SK-MEL-5 (cell line): ENCODE measurements around the gene RPL12. TPM values are rescaled to one million over a fixed set of nuclear protein-coding genes. Genes with fewer than 3 reads are reported as not detected.

Experiments used
- DNase-seq: peaks from one replicate; pipeline ENCODE4 v3.0.0-alpha.2; 2016; ENCODE audit warnings: low read depth, low spot score
- in situ Hi-C: cut with HindIII; loops from 2 replicates; pipeline ENCODE4 v1.10.0; 2016; ENCODE audit warnings: low sequenced_read_pairs, high pct_unique_total_duplicates, low pct_unique_long_range_greater_than_20kb
- total RNA-seq: library from RNA; depleted of rRNA; stranded (reverse); fragments of >200 nt; shearing (Covaris generic); gene quantifications from 2 replicates; pipeline ENCODE4 v1.2.3, GENCODE V29; 2014

RPL12 gene
- total RNA-seq, 1 experiment from 2014 or later: 2,311 TPM

DNA sequence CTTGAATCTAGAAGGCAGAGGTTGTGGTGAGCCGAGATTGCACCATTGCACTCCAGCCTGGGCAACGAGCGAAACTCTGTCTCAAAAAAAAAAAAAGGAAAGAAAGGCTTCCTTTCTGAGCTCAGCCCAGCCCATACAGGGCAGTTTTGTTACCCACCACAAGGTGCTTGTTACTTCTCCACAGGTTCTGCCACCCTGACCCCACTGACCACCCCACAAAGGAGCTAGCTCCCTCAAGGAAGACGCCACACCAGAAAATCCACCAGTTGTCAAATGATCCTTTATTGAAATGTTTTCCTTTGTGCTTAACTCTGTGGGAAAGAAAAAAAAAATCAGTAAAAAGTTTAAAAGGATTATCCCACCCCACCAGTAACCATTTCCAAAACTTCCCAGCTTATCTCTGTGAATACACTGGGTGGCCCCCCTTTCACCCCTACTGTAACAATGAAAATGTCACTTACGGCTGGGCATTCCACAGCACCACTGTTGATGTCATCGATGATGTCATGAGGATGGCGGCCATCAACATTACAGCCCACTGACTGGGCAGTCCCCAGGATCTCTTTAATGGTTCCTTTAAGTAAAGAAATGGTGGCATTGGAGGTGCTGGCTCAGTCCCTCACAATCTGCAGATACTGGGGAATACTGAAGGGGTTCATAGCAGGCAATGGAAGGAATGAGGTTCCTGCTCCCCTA lies 3.6 kb downstream of the RPL12 start:
- in situ Hi-C loops: no loop called here
- DNase-seq: peak; percentile 17

DNA sequence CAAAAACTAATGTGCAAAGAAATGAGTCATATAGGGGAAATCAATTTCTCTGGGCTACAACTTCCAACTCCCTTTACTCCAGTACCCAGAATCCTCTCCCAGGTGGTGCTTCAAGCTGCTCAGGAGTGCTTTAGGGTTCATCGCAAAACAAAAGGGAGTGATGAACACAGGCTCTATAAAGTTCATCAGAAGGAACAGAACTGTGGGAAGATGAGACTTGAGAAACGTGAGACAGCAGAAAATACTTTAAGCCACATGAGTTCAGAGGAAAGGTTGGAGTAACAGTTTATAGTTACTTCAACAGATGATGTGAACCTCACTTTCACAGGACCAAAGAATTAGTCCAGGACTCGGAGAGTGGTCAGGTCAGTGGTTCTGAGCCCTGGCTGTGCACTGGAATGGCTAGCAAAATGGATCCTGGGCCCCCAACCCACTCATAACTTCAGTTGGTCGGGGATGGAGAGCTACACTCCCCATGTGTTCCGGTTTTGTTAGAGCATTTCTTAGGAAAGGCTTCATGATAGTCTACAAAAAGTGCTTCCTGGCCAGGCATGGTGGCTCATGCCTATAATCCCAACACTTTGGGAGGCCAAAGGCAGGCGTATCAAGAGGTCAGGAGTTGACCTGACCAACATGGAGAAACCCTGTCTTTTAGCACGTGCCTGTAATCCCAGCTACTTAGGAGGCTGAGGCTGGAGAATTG lies 4.3 kb downstream of the RPL12 start:
- in situ Hi-C loops: no loop called here
- peak; percentile 13 for DNase-seq

DNA sequence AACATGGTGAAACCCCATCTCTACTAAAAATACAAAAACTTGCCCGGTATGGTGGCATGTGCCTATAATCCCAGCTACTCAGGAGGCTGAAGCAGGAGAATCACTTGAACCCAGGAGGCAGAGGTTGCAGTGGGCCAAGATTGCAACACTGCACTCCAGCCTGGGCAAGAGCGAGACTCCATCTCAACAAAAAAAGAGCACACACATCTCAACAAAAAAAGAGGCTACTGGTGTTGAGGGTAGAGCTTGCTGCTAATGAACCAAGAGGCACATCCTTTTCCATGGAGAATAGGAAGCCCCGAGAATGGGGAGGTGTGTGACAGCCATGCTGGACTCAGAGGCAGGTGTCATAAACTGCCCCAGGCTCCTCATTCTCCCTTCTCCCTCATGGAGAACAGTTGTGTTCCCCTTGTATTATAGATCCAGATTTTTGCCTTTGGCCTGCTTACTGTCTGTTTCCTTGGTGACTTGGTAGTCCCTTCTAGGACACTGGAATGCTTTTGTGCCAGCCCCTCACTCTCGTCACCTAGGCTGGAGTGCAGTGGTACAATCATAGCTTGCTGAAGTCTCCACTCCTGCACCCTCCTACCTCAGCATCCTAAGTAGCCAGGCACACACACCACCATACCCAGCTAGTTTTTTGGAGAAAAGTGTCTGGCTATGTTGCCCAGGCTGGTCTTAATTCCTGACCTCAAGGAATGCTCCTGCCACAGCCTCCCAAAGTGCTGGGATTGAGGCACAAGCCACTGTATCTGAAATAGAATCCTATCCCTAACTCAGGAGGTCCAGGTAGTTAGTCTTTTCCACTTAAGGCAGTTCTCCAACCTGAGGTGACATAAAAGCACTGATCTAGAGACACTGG lies 5.1 kb downstream of the RPL12 start:
- DNase-seq: peak; percentile 54

DNA sequence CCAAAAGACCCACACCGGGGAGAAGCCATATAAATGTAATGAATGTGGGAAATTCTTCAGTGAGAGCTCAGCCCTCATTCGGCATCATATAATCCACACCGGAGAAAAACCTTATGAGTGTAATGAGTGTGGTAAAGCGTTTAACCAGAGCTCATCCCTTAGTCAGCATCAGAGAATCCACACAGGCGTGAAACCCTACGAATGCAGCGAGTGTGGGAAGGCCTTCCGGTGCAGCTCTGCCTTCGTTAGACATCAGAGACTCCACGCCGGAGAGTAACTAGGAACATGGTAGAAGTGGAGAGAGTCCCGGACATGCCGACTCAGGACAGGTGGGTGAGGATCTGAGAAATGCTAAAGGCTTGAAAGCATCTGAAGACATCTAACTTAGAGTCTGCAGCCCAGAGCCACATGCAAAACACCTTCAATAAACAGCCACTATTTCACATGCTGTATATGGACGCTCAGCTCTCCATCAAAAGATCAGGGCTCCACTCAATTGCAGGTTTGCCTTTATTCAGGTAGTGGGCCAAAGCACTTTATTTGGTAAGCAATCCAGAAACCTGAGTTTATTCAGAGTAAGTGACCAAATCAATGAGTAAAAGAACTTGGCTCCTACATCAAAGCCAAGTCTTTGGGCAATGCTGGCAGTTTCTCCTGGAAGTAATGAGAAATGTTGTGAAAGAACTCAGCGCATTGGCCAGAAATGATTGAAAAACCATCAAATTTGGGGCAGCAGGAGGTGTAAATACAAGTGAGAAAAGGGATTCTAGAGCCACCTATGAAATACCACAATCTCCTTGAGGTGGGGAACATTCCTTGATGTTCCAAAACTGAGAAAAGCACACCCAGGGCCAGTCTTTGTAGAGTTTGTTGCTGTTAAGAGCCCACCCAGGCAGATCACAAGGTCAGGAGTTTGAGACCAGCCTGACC lies 6.0 kb downstream of the RPL12 start:
- in situ Hi-C loops: no loop called here
- DNase-seq: peak; percentile 28

More for the DNA sequence above, 5.1 kb downstream of the RPL12 start:
- in situ Hi-C loops: no loop called here

DNA sequence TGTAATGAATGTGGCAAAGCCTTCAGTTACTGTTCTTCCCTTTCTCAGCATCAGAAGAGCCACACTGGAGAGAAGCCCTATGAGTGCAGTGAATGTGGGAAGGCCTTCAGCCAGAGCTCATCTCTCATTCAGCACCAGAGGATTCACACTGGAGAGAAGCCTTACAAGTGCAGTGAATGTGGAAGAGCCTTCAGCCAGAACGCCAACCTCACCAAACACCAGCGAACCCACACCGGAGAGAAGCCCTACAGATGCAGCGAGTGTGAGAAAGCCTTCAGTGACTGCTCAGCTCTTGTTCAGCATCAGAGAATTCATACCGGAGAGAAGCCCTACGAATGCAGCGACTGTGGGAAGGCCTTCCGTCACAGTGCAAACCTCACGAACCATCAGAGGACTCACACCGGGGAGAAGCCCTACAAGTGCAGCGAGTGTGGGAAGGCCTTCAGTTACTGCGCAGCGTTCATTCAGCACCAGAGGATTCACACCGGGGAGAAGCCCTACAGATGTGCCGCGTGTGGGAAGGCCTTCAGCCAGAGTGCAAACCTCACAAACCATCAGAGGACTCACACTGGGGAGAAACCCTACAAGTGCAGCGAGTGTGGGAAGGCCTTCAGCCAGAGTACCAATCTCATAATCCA lies 6.8 kb downstream of the RPL12 start:
- in situ Hi-C loops: no loop called here
- DNase-seq: no peak

DNA sequence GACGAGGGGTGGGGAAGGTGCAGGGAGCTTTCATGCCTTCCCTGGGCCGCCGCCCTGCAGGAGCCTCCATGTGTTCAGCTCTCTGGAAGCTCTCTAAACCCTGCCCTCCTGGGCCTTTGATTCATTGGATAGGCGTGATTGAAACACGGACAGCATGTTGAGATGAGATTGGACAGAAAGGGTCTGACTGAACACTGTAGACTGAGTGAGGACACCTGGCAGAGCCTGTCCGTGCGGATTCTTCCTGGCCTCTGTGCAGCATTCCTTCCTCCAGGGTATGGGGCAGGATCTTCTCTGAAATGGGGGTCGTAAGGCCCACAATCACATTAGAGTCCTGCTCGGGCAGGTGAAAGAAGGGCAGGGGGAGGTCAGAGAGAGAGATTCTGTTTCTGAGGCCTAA lies 12.8 kb downstream of the RPL12 start:
- DNase-seq: no peak

DNA sequence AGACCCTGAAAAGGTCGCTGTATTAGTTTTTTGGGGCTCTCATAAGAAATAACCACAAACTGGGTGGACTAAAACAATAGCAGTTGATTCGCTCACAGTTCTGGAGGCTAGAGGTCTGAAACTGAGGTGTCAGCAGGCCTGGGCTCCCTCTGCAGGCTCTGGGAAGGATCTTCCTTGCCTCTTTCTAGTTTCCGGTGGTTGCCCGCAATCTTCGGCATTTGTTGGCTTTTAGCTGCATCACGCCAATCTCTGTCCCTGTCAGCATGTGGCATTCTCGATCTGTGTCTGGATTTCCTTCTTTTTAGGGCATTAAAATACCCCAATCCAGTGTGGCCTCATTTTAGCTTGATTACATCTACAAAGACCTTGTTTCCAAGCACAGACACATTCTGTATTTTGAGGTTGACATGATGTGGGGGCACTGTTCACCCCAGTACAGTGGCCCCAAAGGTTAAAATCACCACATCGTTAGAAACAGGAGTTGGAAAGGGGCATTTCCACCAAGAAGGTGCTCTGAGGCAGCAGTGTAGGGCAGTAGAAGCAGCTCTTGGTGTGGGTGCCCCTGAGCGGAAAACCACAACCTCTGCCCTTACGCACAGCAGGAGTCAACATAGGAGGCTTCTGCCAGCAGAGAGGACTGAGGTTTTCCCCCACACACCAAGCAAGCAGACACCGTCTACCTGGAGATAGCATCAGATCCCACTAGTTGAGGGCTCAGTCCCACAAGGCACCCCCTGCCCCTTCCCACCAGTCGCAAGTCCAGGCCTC lies 13.5 kb downstream of the RPL12 start:
- in situ Hi-C loops: no loop called here
- peak; percentile 14 for DNase-seq

More for the DNA sequence above, 12.8 kb downstream of the RPL12 start:
- in situ Hi-C loops: no loop called here

DNA sequence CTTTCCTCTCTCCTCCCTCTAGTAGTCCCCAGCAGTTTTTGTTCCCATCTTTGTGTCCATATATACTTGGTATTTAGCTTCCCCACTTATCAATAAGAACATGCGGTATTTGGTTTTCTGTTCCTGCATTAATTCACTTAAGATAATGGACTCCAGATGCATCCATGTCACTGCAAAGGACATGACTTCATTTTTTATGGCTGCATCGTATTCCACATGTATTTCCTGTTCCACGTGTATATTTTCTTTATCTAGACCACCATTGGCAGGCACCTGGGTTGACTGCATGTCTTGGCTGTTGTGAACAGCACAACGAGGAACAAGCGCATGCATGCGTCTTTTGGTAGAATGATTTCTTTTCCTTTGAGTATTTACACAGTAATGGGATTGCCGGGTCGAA lies 20.8 kb downstream of the RPL12 start:
- DNase-seq: no peak
- in situ Hi-C loops: no loop called here

DNA sequence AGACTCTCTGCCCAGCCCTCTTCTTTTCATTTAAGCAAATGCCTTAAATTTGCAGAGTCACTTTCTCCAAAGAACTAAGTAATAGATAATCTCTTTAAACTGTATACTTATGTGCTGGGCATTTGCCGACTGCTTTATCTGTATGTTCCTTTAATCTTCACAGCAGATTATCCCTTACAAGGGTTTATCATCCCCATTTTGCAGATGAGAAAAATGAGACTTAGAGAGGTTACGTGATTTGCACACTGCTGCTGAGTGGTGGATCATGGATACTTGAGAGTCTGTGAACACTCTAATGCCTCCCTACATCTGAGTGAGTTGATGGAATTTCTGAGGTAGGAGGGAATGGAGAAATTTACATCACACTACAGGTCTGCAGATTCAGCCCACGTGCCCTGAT lies 22.9 kb downstream of the RPL12 start:
- DNase-seq: no peak
- in situ Hi-C loops: no loop called here

DNA sequence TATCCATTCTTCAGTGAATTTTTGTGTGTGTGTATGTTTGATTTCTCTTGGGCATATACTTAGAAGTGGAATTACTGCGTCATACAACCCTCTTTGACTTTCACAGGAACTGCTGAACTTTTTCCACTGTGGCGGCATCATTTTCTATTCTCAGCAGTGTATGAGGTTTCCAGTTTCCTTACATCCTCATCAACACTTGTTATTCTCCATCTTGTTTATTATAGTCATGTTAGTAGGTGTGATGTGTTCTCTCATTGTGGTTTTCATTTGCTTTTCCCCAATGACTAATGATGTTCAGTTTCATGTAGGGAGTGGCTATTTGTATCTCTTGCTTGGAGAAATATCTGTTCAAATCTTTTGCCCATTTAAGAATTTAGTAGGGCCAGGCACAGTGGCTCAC lies 24.4 kb downstream of the RPL12 start:
- in situ Hi-C loops: no loop called here
- no peak for DNase-seq

DNA sequence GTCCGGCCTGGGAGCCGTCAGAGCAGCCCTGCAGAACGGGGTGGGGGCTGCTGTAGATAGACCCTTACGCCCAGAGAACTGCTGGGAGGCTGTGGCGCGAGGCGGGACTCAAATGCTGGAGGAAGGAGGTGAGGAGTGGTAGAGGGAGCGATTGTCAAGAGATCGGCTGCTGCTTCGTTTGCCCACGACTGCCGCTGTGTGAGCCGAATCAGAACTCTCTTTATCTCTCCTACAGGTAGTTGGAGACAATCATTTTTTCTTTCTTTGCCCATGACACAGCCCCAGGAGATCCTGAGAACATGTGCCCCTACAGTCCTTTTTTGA lies 26.6 kb downstream of the RPL12 start:
- peak; percentile 37 for DNase-seq
- in situ Hi-C loops: no loop called here

DNA sequence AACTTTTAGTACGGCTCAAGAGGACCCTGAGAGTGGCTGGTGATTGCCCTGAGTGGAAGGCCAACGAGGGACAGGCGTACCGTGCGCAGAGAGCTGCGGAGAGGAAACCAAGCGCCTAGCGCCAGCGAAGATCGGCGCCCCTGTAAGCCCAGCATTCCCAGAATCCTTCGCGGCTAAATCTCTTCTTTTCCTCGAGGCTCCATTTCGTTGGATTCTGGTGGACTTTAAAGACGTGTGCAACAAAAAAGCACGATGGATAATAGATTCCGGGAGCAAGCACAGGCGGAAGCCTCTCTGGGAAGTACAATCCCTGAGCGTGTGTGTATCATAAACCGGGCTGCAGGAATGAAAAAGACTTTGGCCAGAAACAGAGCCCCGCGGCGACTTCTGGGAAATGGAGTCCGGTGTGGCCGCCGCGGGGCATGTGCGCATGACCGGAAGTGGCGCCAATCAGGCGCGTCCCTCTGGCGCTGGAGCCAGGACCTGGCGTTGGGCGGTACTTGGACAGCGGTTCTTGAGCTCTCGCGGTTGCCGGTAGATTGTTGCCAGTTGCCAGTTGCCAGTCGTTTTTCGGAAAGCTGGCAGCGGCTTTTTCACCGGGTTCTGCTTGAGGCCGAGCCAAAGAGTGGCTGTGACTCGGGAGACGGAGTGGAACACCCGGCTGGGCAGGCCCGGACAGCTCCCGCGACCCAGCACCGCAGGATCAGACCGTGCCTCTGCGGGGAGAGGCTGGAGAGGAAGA lies 27.1 kb downstream of the RPL12 start, which contains the start of gene ZNF79:
Gene ZNF79 (plus strand): TSS at position 449 of the 742 bp plus-strand sequence. CDS start 406 bp downstream, outside the sequence.
- peak; percentile 92 for DNase-seq
- in situ Hi-C loops: no loop called here

DNA sequence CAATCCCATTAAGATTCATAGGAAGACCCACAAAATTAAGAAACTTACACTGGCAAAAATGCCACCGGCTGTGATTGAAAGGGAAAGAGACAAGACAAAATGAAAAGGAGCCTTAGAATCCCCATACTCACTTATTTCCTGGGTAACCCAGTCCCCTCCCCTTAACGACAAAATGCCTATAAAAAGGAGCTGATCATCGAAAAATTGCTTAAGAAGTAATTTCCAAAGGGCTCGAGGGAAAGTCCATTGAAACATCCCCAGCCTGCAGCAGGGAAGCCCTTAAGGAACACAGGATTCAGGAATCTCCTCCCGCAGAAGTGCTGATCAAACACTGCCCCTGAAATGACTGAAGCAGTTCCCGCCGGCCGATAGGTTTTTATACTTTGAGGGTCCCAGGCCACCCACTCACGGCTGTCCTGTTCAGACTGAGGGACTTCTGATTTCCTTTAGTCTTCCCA lies 27.7 kb downstream of the RPL12 start:
- in situ Hi-C loops: no loop called here

DNA sequence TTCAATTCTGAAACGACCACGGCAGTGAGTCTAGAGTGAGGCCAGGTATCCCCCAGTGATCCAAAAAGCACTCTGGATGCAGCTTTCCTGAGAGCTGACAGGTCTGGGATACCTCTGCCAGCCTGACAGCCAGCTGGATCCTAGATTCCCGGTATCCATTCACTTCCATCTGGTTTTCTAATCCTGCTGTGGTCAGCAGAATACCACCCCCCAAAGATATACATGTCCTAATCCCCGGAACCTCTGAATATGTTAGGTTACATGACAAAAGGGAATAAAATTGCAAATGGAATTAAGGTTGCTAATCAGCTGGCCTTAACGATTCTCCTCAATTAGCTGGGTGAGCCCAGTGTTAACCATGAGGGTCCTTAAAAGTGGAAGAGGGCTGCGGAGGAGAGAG lies 28.4 kb downstream of the RPL12 start:
- in situ Hi-C loops: no loop called here

More for the DNA sequence above, 27.7 kb downstream of the RPL12 start:
- no peak for DNase-seq

DNA sequence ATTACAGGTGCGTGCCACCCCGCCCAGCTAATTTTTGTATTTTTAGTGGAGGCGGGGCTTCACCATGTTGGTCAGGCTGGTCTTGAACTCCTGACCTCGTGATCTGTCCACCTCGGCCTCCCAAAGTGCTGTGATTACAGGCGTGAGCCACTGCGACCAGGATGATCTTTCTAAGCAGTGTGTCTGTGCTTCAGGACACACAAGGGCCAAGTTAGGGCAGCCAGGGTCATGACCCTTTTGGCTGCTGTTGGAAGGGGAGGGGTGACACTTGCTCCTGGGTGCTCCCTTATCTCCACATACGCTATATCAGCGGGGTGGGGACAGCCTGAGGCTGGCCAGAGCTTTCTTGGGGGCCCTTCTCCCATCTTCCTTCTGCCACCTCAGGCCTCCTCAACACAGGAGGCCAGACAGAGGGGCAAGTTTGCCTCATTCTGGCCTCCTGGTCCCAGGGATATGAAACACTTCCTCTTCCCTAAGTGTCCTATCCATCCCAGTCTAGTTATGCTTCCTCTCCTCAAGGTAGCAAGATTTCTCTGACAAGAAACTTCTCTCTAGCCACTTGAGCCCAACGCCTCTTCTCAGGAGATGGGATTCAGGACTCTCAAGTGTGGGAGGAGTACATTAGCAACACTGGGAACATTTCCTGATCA lies 28.9 kb downstream of the RPL12 start:
- DNase-seq: no peak
- in situ Hi-C loops: no loop called here

More for the DNA sequence above, 28.4 kb downstream of the RPL12 start:
- DNase-seq: no peak
